NCI-H1694 treated with DMSO at 0.1 percent for 48 hours (cell line): ENCODE results near the gene RIPK3.

Experiments used
- DNase-seq: peaks from one replicate; lab custom pipeline; 2025; lab: John Stamatoyannopoulos, UW

The RIPK3 gene

GRCh38 chr14:24321212-24321975 lies 18.4 kb downstream of the RIPK3 start:
- no peak for DNase-seq

GRCh38 chr14:24317141-24317928 lies 22.5 kb downstream of the RIPK3 start:
- no peak for DNase-seq

GRCh38 chr14:24316597-24316950 lies 23.2 kb downstream of the RIPK3 start:
- DNase-seq, result no peak

- DNase-seq, result no peak
These were observed 23.8 kb downstream of the RIPK3 start for GRCh38 chr14:24315807-24316596.

- no peak for DNase-seq
These were observed 24.5 kb downstream of the RIPK3 start for GRCh38 chr14:24315243-24315806.

GRCh38 chr14:24314377-24315193 lies 25.2 kb downstream of the RIPK3 start:
- DNase-seq, result no peak

GRCh38 chr14:24313913-24314312 lies 25.9 kb downstream of the RIPK3 start:
- no peak for DNase-seq

- DNase-seq, result no peak
These were observed 26.9 kb downstream of the RIPK3 start for GRCh38 chr14:24312736-24313507.

- no peak for DNase-seq
These were observed 27.8 kb downstream of the RIPK3 start for GRCh38 chr14:24311837-24312615.

- no peak for DNase-seq
These were observed 28.9 kb downstream of the RIPK3 start, which contains the start of gene LTB4R for GRCh38 chr14:24310646-24311604. Gene LTB4R (plus strand): TSS chr14:24311502. CDS start chr14:24315652, 4,150 bp downstream.

- no peak for DNase-seq
These were observed 29.5 kb downstream of the RIPK3 start for GRCh38 chr14:24310265-24310645.

GRCh38 chr14:24309538-24310264 lies 30.1 kb downstream of the RIPK3 start, which contains the start of gene LTB4R2:
Gene LTB4R2 (plus strand): TSS chr14:24310140. CDS start chr14:24310665, 525 bp downstream.
- DNase-seq, result no peak

GRCh38 chr14:24308342-24309124 lies 31.3 kb downstream of the RIPK3 start:
- no peak for DNase-seq

GRCh38 chr14:24307575-24308341 lies 32.0 kb downstream of the RIPK3 start, which contains the start of gene CIDEB:
Gene CIDEB (minus strand): TSS chr14:24307977. CDS start chr14:24307858, 119 bp downstream.
- DNase-seq, result peak; percentile 51

- DNase-seq, result no peak
These were observed 32.6 kb downstream of the RIPK3 start for GRCh38 chr14:24307156-24307574.

- DNase-seq, result no peak
These were observed 35.8 kb downstream of the RIPK3 start for GRCh38 chr14:24304019-24304387.
